HepG2 (cell line): ENCODE results near the gene VSNL1. TPM values are rescaled to one million over a fixed set of nuclear protein-coding genes. Genes with fewer than 3 reads are reported as not detected.

Source experiments
- BATF2 ChIP-seq: sonication (generic); formaldehyde crosslinking; IDR thresholded peaks from 2 replicates; pipeline ENCODE4 v1.8.0; 2022; ENCODE audit warnings: mild to moderate bottlenecking, missing genetic modification reagents, moderate library complexity
- ESRRA ChIP-seq: sonication (generic); formaldehyde crosslinking; IDR thresholded peaks from 2 replicates; pipeline ENCODE4 v1.5.1; 2020; ENCODE audit warnings: mild to moderate bottlenecking, low read depth, missing genetic modification reagents
- FOXC1 ChIP-seq: sonication (generic); formaldehyde crosslinking; IDR thresholded peaks from 2 replicates; pipeline ENCODE4 v1.8.0; 2022; ENCODE audit warnings: mild to moderate bottlenecking, missing genetic modification reagents, borderline replicate concordance
- GABPA ChIP-seq, 2 experiments: IDR thresholded peaks; 2 replicates each; pipeline ENCODE4 v1.6.1; 2011 to 2016; ENCODE audit warnings: low read depth in 2 of 2, low read length in 1 of 2, missing biosample characterization in 1 of 2, missing genetic modification characterization in 1 of 2
- NFE2L2 ChIP-seq: fragments of 150-350 bp; IDR thresholded peaks from 2 replicates; pipeline ENCODE4 v1.6.1; 2014; ENCODE audit warnings: low read length
- SP4 ChIP-seq: sonication (generic); formaldehyde crosslinking; IDR thresholded peaks from 2 replicates; pipeline ENCODE4 v1.8.1; 2023; ENCODE audit warnings: mild to moderate bottlenecking, missing genetic modification reagents
- SRSF1 ChIP-seq: fragments of 200-400 bp; formaldehyde crosslinking; optimal IDR thresholded peaks from 2 replicates; pipeline ENCODE3; 2017; ENCODE audit warnings: mild to moderate bottlenecking, low read depth, low read length, moderate library complexity
- TEAD2 ChIP-seq: sonication (generic); formaldehyde crosslinking; IDR thresholded peaks from 2 replicates; pipeline ENCODE4 v1.9.0; 2021; ENCODE audit warnings: missing genetic modification reagents
- ZBTB43 ChIP-seq: sonication (generic); formaldehyde crosslinking; conservative IDR thresholded peaks from 2 replicates; pipeline ENCODE4 v1.4.0; 2020; ENCODE audit warnings: missing genetic modification reagents
- ZBTB44 ChIP-seq: sonication (generic); formaldehyde crosslinking; IDR thresholded peaks from 2 replicates; pipeline ENCODE4 v1.4.0; 2020; ENCODE audit warnings: missing genetic modification reagents
- ZHX2 ChIP-seq, 2 experiments: sonication (generic) in 1 of 2; formaldehyde crosslinking in 1 of 2; IDR thresholded peaks; 2 replicates each; pipeline versions ENCODE4 v1.6.1 to v1.9.0; 2014 to 2022; ENCODE audit warnings: antibody characterized with exemption in 1 of 2, borderline replicate concordance in 1 of 2, inconsistent platforms in 1 of 2, low read depth in 1 of 2, missing genetic modification reagents in 1 of 2
- ZKSCAN5 ChIP-seq: sonication (generic); formaldehyde crosslinking; IDR thresholded peaks from 2 replicates; pipeline ENCODE4 v1.5.1; 2020; ENCODE audit warnings: mild to moderate bottlenecking, missing genetic modification reagents
- ZNF24 ChIP-seq: fragments of 450-650 bp; IDR thresholded peaks from 2 replicates; pipeline ENCODE4 v1.6.1; 2017; ENCODE audit warnings: antibody characterized with exemption, mild to moderate bottlenecking
- ZNF367 ChIP-seq: sonication (generic); formaldehyde crosslinking; IDR thresholded peaks from 2 replicates; pipeline ENCODE4 v1.4.0; 2020; ENCODE audit warnings: missing genetic modification reagents, borderline replicate concordance
- ZNF772 ChIP-seq: sonication (generic); formaldehyde crosslinking; IDR thresholded peaks from 2 replicates; pipeline ENCODE4 v1.5.0; 2020; ENCODE audit warnings: mild to moderate bottlenecking, missing genetic modification reagents
- ZNF83 ChIP-seq: sonication (generic); formaldehyde crosslinking; IDR thresholded peaks from 2 replicates; pipeline ENCODE4 v1.4.0; 2020; ENCODE audit warnings: missing genetic modification reagents, mild to moderate bottlenecking, borderline replicate concordance
- polyA plus RNA-seq, 8 experiments: library from polyadenylated mRNA; depleted of rRNA in 3 of 8; stranded (reverse) in 7 of 8; unstranded in 1 of 8; fragments of >200 nt; fragmentation: Illumina TruSeq in 4 of 8; extraction: Trizol in 4 of 8; gene quantifications; 2 replicates each; pipeline versions ENCODE4 v1.2.1 to v1.2.3, GENCODE V29; 2011 to 2016; ENCODE audit warnings: low read depth in 4 of 8, missing spikeins in 1 of 8, mixed read lengths in 1 of 8; ENCODE audit not compliant: insufficient read depth in 1 of 8
- total RNA-seq, 5 experiments: library from RNA; depleted of rRNA; stranded (reverse); fragments of >200 nt; fragmentation: Illumina TruSeq; extraction: Trizol; gene quantifications; 2 replicates each; pipeline ENCODE4 v1.2.3, GENCODE V29; 2016; ENCODE audit warnings: low read depth in 1 of 5

VSNL1 gene
- total and polyA plus RNA-seq, 2 of the 13 experiments (the other 11 are each of a cell fraction or from before 2014, with no cell fraction given), result 63.2 to 95.9 TPM

- TF ChIP-seq ZHX2 (IDR thresholded peaks at IDR 0.05; ENCODE audit: low read depth), result no peak
- peak; percentile 96 for TF ChIP-seq ZHX2 (CRISPR knock-in tag; IDR thresholded peaks at IDR 0.05; ENCODE audit: borderline replicate concordance)
- TF ChIP-seq TEAD2 (CRISPR knock-in tag), result peak; percentile 86; the same call in 1 of the 2 replicates
- peak; percentile 71 for TF ChIP-seq ZBTB44 (CRISPR knock-in tag)
- TF ChIP-seq ZNF83 (CRISPR knock-in tag), result no peak
- TF ChIP-seq FOXC1 (CRISPR knock-in tag), result peak; percentile 95
- TF ChIP-seq SRSF1, result peak; percentile 93
- TF ChIP-seq NFE2L2, result no peak
- peak; percentile 91 for TF ChIP-seq ZBTB43
- TF ChIP-seq ESRRA, result peak; percentile 76; the same call in 1 of the 2 replicates
- peak; percentile 38 for TF ChIP-seq GABPA (IDR thresholded peaks at IDR 0.05; ENCODE audit: low read depth, low read length)
- TF ChIP-seq GABPA (CRISPR knock-in tag; IDR thresholded peaks at IDR 0.05; ENCODE audit: low read depth), result peak; percentile 45
- TF ChIP-seq ZNF24, result no peak
- TF ChIP-seq ZKSCAN5, result no peak
- peak; percentile 96 for TF ChIP-seq ZNF772 (CRISPR knock-in tag)
- TF ChIP-seq SP4 (CRISPR knock-in tag), result peak; percentile 79
- TF ChIP-seq ZNF367 (CRISPR knock-in tag), result peak; percentile 91; the same call in 1 of the 2 replicates
- TF ChIP-seq BATF2 (CRISPR knock-in tag), result peak; percentile 81; the same call in 1 of the 2 replicates
Observed at GRCh38 chr2:17538844-17539554, 1.5 kb upstream of the VSNL1 start (continued).
